ENCODE results near the gene FRMD8.

DNA sequence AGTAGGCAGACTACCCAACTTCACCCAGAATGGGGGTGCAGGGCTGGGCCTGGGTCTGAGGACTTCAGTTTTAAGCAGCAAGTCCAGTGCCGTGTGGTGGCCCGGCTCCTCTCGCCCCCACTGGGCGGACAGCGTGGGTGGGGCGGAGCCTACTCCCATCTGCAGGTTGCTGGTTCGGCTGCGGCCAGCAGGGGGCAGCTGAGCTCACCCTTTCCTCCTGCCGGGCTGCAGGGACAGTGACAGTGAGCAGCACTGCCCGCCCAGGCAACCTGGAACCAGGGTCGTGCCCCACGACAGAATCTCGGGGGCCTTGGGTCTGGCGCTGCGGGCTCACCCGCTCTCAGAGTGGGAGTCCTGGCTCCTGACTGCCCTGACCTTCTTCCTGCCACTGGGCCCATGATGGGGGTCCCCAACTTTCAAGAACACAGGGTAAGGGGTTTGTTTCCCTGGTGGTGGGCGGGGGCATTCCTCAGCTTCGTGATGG lies 29.9 kb downstream of the FRMD8 start:
- TF ChIP-seq POLR2A (IDR thresholded peaks at IDR 0.05) (peak in 1 of 3 donors; percentile 14), CTCF (IDR thresholded peaks at IDR 0.05 in 8 of 11, conservative IDR thresholded peaks at IDR 0.05 in 3 of 11) (peak in 9 of 11 experiments; percentile 99 to 100 (median 99)), POLR2AphosphoS5 (IDR thresholded peaks at IDR 0.05) (peak; percentile 94 to 98 (median 97))

All from spleen (tissue), 7 donors.